SK-N-SH treated with all-trans-retinoic acid at 6 μM for 48 hours (cell line): Measurements from ENCODE around the gene CCDC117.

ENCODE experiments used
- ARNTL ChIP-seq: fragments of 450-650 bp; formaldehyde crosslinking; IDR thresholded peaks from 2 replicates; pipeline ENCODE4 v1.5.0; 2020; ENCODE audit warnings: low read depth, mild to moderate bottlenecking, moderate library complexity, borderline replicate concordance
- BACH2 ChIP-seq: fragments of 250-450 bp; sonication (Bioruptor Pico); IDR thresholded peaks from 2 replicates; pipeline ENCODE4 v1.9.0; 2021; ENCODE audit warnings: mild to moderate bottlenecking, borderline replicate concordance
- CSDC2 ChIP-seq: fragments of 250-450 bp; sonication (Bioruptor Pico); IDR thresholded peaks from 2 replicates; pipeline ENCODE4 v1.5.0; 2020; ENCODE audit warnings: mild to moderate bottlenecking, moderate library complexity
- ESRRG ChIP-seq: fragments of 250-450 bp; sonication (Bioruptor Pico); IDR thresholded peaks from 2 replicates; pipeline ENCODE4 v1.6.1; 2021; ENCODE audit warnings: mild to moderate bottlenecking
- GLIS3 ChIP-seq: fragments of 250-450 bp; sonication (Bioruptor Pico); IDR thresholded peaks from 2 replicates; pipeline ENCODE4 v1.5.0; 2020; ENCODE audit warnings: mild to moderate bottlenecking, moderate library complexity
- OSR1 ChIP-seq: fragments of 250-450 bp; sonication (Bioruptor Pico); IDR thresholded peaks from 2 replicates; pipeline ENCODE4 v1.8.0; 2022; ENCODE audit warnings: moderate library complexity, mild to moderate bottlenecking, inconsistent platforms
- PATZ1 ChIP-seq: fragments of 250-450 bp; sonication (Bioruptor Pico); IDR thresholded peaks from 2 replicates; pipeline ENCODE4 v1.8.0; 2020; ENCODE audit warnings: mild to moderate bottlenecking, moderate library complexity, borderline replicate concordance
- PPARA ChIP-seq: fragments of 250-450 bp; sonication (Bioruptor Pico); IDR thresholded peaks from 2 replicates; pipeline ENCODE4 v1.5.0; 2020; ENCODE audit warnings: mild to moderate bottlenecking, borderline replicate concordance
- RARB ChIP-seq: fragments of 250-450 bp; sonication (Bioruptor Pico); IDR thresholded peaks from 2 replicates; pipeline ENCODE4 v1.8.0; 2021; ENCODE audit warnings: mild to moderate bottlenecking, moderate library complexity
- SNAI2 ChIP-seq: fragments of 250-450 bp; sonication (Bioruptor Pico); IDR thresholded peaks from 2 replicates; pipeline ENCODE4 v1.5.0; 2020; ENCODE audit warnings: mild to moderate bottlenecking, moderate library complexity
- ZFP30 ChIP-seq: fragments of 450-650 bp; formaldehyde crosslinking; IDR thresholded peaks from 2 replicates; pipeline ENCODE4 v1.5.0; 2022; ENCODE audit warnings: mild to moderate bottlenecking, moderate library complexity
- ZNF565 ChIP-seq: fragments of 450-650 bp; formaldehyde crosslinking; conservative IDR thresholded peaks from 2 replicates; pipeline ENCODE4 v1.5.0; 2020; ENCODE audit warnings: low read depth, mild to moderate bottlenecking, moderate library complexity
- ZNF8 ChIP-seq: fragments of 450-650 bp; formaldehyde crosslinking; IDR thresholded peaks from 2 replicates; pipeline ENCODE4 v1.5.0; 2020; ENCODE audit warnings: mild to moderate bottlenecking, moderate library complexity

- TF ChIP-seq PATZ1 (CRISPR knock-in tag) (no peak), RARB (no peak), GLIS3 (CRISPR knock-in tag) (no peak), ARNTL (no peak), OSR1 (CRISPR knock-in tag) (no peak), BACH2 (CRISPR knock-in tag) (no peak), SNAI2 (no peak), PPARA (no peak), ZNF565 (CRISPR knock-in tag) (no peak), ESRRG (CRISPR knock-in tag) (no peak), CSDC2 (CRISPR knock-in tag) (no peak), ZNF8 (CRISPR knock-in tag) (no peak), ZFP30 (CRISPR knock-in tag) (no peak)
Observed at GRCh38 chr22:28813772-28814518, 41.5 kb downstream of the CCDC117 start.
